Natural killer cell (primary cell): ENCODE results near the gene ZNF236. TPM values are rescaled to one million over a fixed set of nuclear protein-coding genes. Genes with fewer than 3 reads are reported as not detected.

Experiments used
- ATAC-seq, 3 donors: fragments of 150-1000 bp in 2 of 3; fragments of 200-7000 bp in 1 of 3; cut with Tn5 transposase; 1 replicate in 1 of 3; 2 replicates in 2 of 3; pipeline ENCODE4 v1.10.0; 2021; ENCODE audit warnings: mild to moderate bottlenecking in 2 of 3, moderate library complexity in 2 of 3
- DNase-seq, 2 donors: peaks; one replicate each; pipeline versions ENCODE4 v3.0.0 to v3.0.0-alpha.2; 2013 to 2021; ENCODE audit warnings: mixed read lengths in 1 of 2
- H3K27ac ChIP-seq: one replicate; pipeline ENCODE4 v1.5.1; 2013; ENCODE audit warnings: mild to moderate bottlenecking, low read length
- H3K27me3 ChIP-seq: one replicate; pipeline ENCODE4 v1.6.1; 2013; ENCODE audit warnings: low read length; ENCODE audit not compliant: control insufficient read depth, insufficient read depth
- H3K36me3 ChIP-seq: one replicate; pipeline ENCODE4 v1.6.1; 2013; ENCODE audit warnings: low read length; ENCODE audit not compliant: control insufficient read depth, insufficient read depth
- H3K4me1 ChIP-seq: one replicate; pipeline ENCODE4 v1.6.1; 2013; ENCODE audit warnings: low read length; ENCODE audit not compliant: control insufficient read depth, insufficient read depth
- H3K4me3 ChIP-seq: one replicate; pipeline ENCODE4 v1.5.1; 2013; ENCODE audit warnings: low read length
- H3K9me3 ChIP-seq: one replicate; pipeline ENCODE4 v1.6.1; 2013; ENCODE audit warnings: low read length; ENCODE audit not compliant: control insufficient read depth, insufficient read depth
- H3K27ac Mint-ChIP-seq, 2 donors: one replicate each; pipeline ENCODE4 v1.8.0; 2022; ENCODE audit warnings: mild to moderate bottlenecking in 2 of 2, mixed read lengths in 2 of 2, moderate library complexity in 1 of 2
- H3K27me3 Mint-ChIP-seq, 2 donors: one replicate each; pipeline ENCODE4 v1.8.0; 2022; ENCODE audit warnings: low read depth in 2 of 2, mixed read lengths in 2 of 2
- H3K36me3 Mint-ChIP-seq: one replicate; pipeline ENCODE4 v1.8.0; 2022; ENCODE audit warnings: mixed read lengths
- H3K4me1 Mint-ChIP-seq, 2 donors: one replicate each; pipeline ENCODE4 v1.8.0; 2022; ENCODE audit warnings: mixed read lengths in 2 of 2
- H3K4me3 Mint-ChIP-seq: one replicate; pipeline ENCODE4 v1.8.0; 2022; ENCODE audit warnings: mild to moderate bottlenecking, moderate library complexity, mixed read lengths
- H3K9me3 Mint-ChIP-seq, 2 donors: one replicate each; pipeline ENCODE4 v1.8.0; 2022; ENCODE audit warnings: mixed read lengths in 2 of 2
- CTCF ChIP-seq: fragments of 200-600 bp; IDR thresholded peaks from one replicate; pipeline ENCODE4 v1.8.0; 2022; ENCODE audit warnings: antibody characterized with exemption
- WGBS: methylation state at CpG from one replicate; pipeline ENCODE4 v1.1.7; 2013; ENCODE audit warnings: missing lambda C conversion rate; ENCODE audit not compliant: insufficient coverage; 5-methylcytosine and 5-hydroxymethylcytosine counted together
- intact Hi-C: fragments of 100-400 bp; cut with micrococcal nuclease; formaldehyde crosslinking; loops from one replicate; pipeline ENCODE4 v1.14.2; 2022
- total RNA-seq, 4 donors: library from RNA; stranded (reverse); fragments of 120-200 nt in 1 of 4; gene quantifications; one replicate each; pipeline versions ENCODE4 v1.2.3 to v1.2.4, GENCODE V29; 2013 to 2022

ZNF236 gene
- total RNA-seq, 3 donors from 2014 or later (not counting 1 experiment from before 2014, with no cell fraction given): 35.1 to 42.2 (median 39.7) TPM

GRCh38 chr18:76855594-76855993 is 33.2 kb downstream of the ZNF236 start:
- Mint-ChIP-seq H3K4me3 (no peak overlapping the region), H3K27ac (no peak overlapping the region), H3K9me3 (no peaks in the 10 kb centered on the region), H3K27me3 (no peaks in the 10 kb centered on the region), H3K36me3 (no peaks in the 10 kb centered on the region), H3K4me1 (peaks cover 7 to 10% of the 10 kb centered on the region in 2 donors)
- Histone ChIP-seq H3K36me3 (peaks cover 11% of the 10 kb centered on the region), H3K4me1 (no peaks in the 10 kb centered on the region), H3K27ac (no peak overlapping the region), H3K27me3 (no peaks in the 10 kb centered on the region), H3K4me3 (no peak overlapping the region), H3K9me3 (no peaks in the 10 kb centered on the region)
- TF ChIP-seq CTCF: no peak
- 100% methylated on average over 4 of the region's 4 CpGs for WGBS
- intact Hi-C loops: no loop called here
- DNase-seq: no peak
- no peak for ATAC-seq

DNA sequence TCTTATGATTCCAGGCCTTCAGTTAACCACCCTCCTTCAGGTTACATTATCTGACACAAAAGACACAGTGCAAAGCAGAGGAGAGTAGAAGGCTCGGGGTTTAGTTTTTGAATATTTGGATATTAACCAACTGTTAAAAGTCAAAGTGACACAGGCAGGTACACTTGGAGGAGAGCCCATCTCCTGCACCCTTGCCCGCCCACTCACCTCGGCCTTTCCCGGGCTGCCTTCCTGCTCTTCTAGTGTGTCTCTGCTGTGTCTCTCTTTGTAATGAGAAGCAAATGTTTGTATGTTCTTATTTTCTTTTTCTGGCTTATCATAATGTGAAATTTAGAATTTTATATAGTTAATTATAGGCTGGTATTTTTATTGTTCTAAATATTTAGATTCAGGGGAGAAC is 35.1 kb downstream of the ZNF236 start:
- H3K4me1 Mint-ChIP-seq: peaks cover 7 to 10% of the 10 kb centered on the region in 2 donors
- no peaks in the 10 kb centered on the region for H3K9me3 Mint-ChIP-seq
- H3K4me3 Mint-ChIP-seq: no peak overlapping the region
- intact Hi-C loops: no loop called here
- no peak overlapping the region for H3K27ac Mint-ChIP-seq
- peaks cover under 1% of the 10 kb centered on the region for H3K36me3 Mint-ChIP-seq
- H3K27me3 Mint-ChIP-seq: no peaks in the 10 kb centered on the region
- H3K9me3 ChIP-seq: no peaks in the 10 kb centered on the region
- ATAC-seq: no peak
- H3K4me1 ChIP-seq: no peaks in the 10 kb centered on the region
- no peak overlapping the region for H3K27ac ChIP-seq
- peaks cover 10% of the 10 kb centered on the region for H3K36me3 ChIP-seq
- 100% methylated on average over 4 of the region's 4 CpGs for WGBS
- no peak overlapping the region for H3K4me3 ChIP-seq
- DNase-seq: no peak
- no peak for TF ChIP-seq CTCF
- no peaks in the 10 kb centered on the region for H3K27me3 ChIP-seq

- ATAC-seq (peak in 1 of 3 donors; percentile 10), DNase-seq (peak in 1 of 2 donors; percentile 44)
- Histone ChIP-seq H3K4me3 (no peak overlapping the region), H3K9me3 (no peaks in the 10 kb centered on the region), H3K36me3 (peaks cover 15% of the 10 kb centered on the region), H3K27ac (no peak overlapping the region), H3K4me1 (no peaks in the 10 kb centered on the region), H3K27me3 (no peaks in the 10 kb centered on the region)
- H3K4me1 Mint-ChIP-seq: peaks cover 7 to 16% of the 10 kb centered on the region in 2 donors
- H3K36me3 Mint-ChIP-seq: peaks cover 8% of the 10 kb centered on the region
- H3K4me3 Mint-ChIP-seq: no peak overlapping the region
- TF ChIP-seq CTCF: no peak
- WGBS: 82% methylated on average over 14 of the region's 14 CpGs
- H3K27ac Mint-ChIP-seq: peak overlapping the region in 1 of 2 donors; percentile 33
- intact Hi-C loops: no loop called here
- H3K9me3 Mint-ChIP-seq: peaks cover 0 to 3% of the 10 kb centered on the region in 2 donors
- no peaks in the 10 kb centered on the region for H3K27me3 Mint-ChIP-seq
Observed at GRCh38 chr18:76859474-76860339, 37.4 kb downstream of the ZNF236 start.
